Gastrocnemius medialis (tissue), 4 donors: Measurements from ENCODE around the gene RBM19. TPM values are rescaled to one million over a fixed set of nuclear protein-coding genes. Genes with fewer than 3 reads are reported as not detected.

Experiments
- ATAC-seq, 2 donors: fragments of 150-250 bp; one replicate each; pipeline ENCODE4 v1.9.1; 2016
- DNase-seq, 2 donors: peaks; one replicate each; pipeline ENCODE4 v3.0.0-alpha.2; 2019
- H3K27ac ChIP-seq, 4 donors: fragments of 200-600 bp; sonication (generic); 1 replicate in 1 of 4; 2 replicates in 3 of 4; pipeline ENCODE4 v1.5.1; 2016 to 2018; ENCODE audit warnings: mild to moderate bottlenecking in 2 of 4, moderate library complexity in 1 of 4
- H3K27me3 ChIP-seq, 3 donors: fragments of 200-600 bp; sonication (generic) in 2 of 3; 1 replicate in 1 of 3; 2 replicates in 2 of 3; pipeline versions ENCODE4 v1.5.1 to v1.6.0; 2016 to 2019; ENCODE audit warnings: mild to moderate bottlenecking in 1 of 3, moderate library complexity in 1 of 3
- H3K36me3 ChIP-seq, 2 donors: fragments of 200-600 bp; sonication (generic) in 1 of 2; one replicate each; pipeline ENCODE4 v1.5.1; 2017 to 2018
- H3K4me1 ChIP-seq, 2 donors: fragments of 200-600 bp; sonication (generic) in 1 of 2; one replicate each; pipeline ENCODE4 v1.5.1; 2016 to 2017; ENCODE audit warnings: mild to moderate bottlenecking in 2 of 2
- H3K4me3 ChIP-seq, 4 donors: fragments of 200-600 bp; sonication (generic) in 3 of 4; 1 replicate in 1 of 4; 2 replicates in 3 of 4; pipeline ENCODE4 v1.5.1; 2016 to 2019; ENCODE audit warnings: mild to moderate bottlenecking in 2 of 4
- H3K9me3 ChIP-seq, 3 donors: fragments of 200-600 bp; sonication (generic) in 2 of 3; 1 replicate in 1 of 3; 2 replicates in 2 of 3; pipeline ENCODE4 v1.5.1; 2016 to 2019
- POLR2A ChIP-seq, 2 donors: fragments of 450-650 bp; IDR thresholded peaks; one replicate each; pipeline ENCODE4 v1.6.1; 2017; ENCODE audit warnings: antibody characterized with exemption in 2 of 2, mild to moderate bottlenecking in 2 of 2, moderate library complexity in 2 of 2
- in situ Hi-C, 4 donors: fragments of 200-750 bp; cut with MboI; loops; one replicate each; pipeline versions ENCODE4 v1.15.0 to v1.8.0; 2017; ENCODE audit warnings: low sequenced_read_pairs in 4 of 4
- intact Hi-C: fragments of 100-400 bp; cut with DNase I; formaldehyde crosslinking; loops from one replicate; pipeline ENCODE4 v1.15.1; 2023; ENCODE audit warnings: low total_unique reads
- total RNA-seq, 4 donors: library from RNA; depleted of rRNA; stranded (reverse); fragments of >200 nt; gene quantifications; one replicate each; pipeline versions ENCODE4 v1.1.0 to v1.2.3, GENCODE V29; 2016
- TF ChIP-seq, protein P1 (sequence below), 5 experiments: fragments of 450-650 bp in 3 of 5; fragments of 200-600 bp in 2 of 5; sonication (generic) in 2 of 5; IDR thresholded peaks in 4 of 5; conservative IDR thresholded peaks in 1 of 5; 1 replicate in 4 of 5; 2 replicates in 1 of 5; pipeline ENCODE4 v1.5.1; 2016 to 2019; ENCODE audit warnings: antibody characterized with exemption in 5 of 5, mild to moderate bottlenecking in 3 of 5, moderate library complexity in 3 of 5

RBM19 gene
- total RNA-seq, 4 donors from 2014 or later = 21.2 to 28.3 (median 26.8) TPM

DNA sequence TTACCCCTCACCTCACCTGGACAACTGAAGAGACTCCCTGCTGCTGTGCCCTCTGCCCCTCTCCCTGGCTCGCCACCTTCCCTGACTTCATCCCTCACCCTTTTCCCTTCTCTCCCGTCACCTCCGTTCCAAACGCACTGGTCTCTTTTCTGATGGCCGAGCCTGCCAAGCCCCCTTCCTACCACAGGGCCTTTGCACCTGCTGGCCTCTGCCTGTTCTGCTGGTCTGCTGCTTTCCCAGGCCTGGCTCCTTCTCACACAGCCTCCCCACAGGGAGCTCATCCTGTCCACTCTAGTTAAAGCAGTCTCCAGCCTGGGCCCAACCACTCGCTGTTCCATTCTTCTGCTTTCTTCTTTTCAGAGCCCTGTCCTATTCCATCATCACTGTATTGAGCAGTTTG is 34.6 kb downstream of the RBM19 start:
- Histone ChIP-seq H3K4me1 (peaks cover 0 to 6% of the 10 kb centered on the region in 2 donors), H3K27me3 (no peaks in the 10 kb centered on the region), H3K27ac (no peak overlapping the region), H3K4me3 (no peak overlapping the region), H3K36me3 (peaks cover 0 to 33% of the 10 kb centered on the region in 2 donors), H3K9me3 (no peaks in the 10 kb centered on the region)
- ATAC-seq = no peak
- DNase-seq = no peak
- TF ChIP-seq POLR2A (IDR thresholded peaks at IDR 0.05) = no peak
- TF ChIP-seq, protein P1, sequence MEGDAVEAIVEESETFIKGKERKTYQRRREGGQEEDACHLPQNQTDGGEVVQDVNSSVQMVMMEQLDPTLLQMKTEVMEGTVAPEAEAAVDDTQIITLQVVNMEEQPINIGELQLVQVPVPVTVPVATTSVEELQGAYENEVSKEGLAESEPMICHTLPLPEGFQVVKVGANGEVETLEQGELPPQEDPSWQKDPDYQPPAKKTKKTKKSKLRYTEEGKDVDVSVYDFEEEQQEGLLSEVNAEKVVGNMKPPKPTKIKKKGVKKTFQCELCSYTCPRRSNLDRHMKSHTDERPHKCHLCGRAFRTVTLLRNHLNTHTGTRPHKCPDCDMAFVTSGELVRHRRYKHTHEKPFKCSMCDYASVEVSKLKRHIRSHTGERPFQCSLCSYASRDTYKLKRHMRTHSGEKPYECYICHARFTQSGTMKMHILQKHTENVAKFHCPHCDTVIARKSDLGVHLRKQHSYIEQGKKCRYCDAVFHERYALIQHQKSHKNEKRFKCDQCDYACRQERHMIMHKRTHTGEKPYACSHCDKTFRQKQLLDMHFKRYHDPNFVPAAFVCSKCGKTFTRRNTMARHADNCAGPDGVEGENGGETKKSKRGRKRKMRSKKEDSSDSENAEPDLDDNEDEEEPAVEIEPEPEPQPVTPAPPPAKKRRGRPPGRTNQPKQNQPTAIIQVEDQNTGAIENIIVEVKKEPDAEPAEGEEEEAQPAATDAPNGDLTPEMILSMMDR (IDR thresholded peaks at IDR 0.05 in 4 of 5, conservative IDR thresholded peaks at IDR 0.05 in 1 of 5) = no peak
- in situ Hi-C loops (no loop called here), intact Hi-C loops (no loop called here)

DNA sequence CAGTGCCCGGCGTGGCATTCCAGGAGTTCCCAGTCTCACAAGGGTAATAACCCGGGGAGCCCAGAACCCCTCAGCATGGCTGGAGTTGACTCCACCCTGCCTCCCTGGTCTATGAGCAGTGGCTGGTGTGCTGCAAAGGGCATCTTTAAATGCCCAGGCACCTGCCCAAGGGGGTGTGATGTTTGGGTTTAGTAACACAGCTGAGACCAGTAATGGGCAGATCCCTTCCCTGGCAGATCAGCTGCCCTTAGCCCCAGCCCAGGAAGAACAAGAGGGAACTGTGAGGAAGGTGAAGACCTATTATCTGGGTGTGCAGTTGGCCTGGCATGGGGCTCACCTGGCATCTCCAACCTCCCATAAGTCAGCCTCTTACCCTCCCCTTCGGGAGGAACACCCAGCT is 35.9 kb downstream of the RBM19 start:
- TF ChIP-seq POLR2A (IDR thresholded peaks at IDR 0.05) = no peak
- TF ChIP-seq, protein P1 (IDR thresholded peaks at IDR 0.05 in 4 of 5, conservative IDR thresholded peaks at IDR 0.05 in 1 of 5) = no peak
- Histone ChIP-seq H3K4me1 (peaks cover 0 to 6% of the 10 kb centered on the region in 2 donors), H3K36me3 (peaks cover 0 to 34% of the 10 kb centered on the region in 2 donors), H3K4me3 (no peak overlapping the region), H3K9me3 (no peaks in the 10 kb centered on the region), H3K27ac (no peak overlapping the region), H3K27me3 (no peaks in the 10 kb centered on the region)
- in situ Hi-C loops = no loop called here
- intact Hi-C loops = no loop called here
- ATAC-seq (no peak), DNase-seq (no peak)

DNA sequence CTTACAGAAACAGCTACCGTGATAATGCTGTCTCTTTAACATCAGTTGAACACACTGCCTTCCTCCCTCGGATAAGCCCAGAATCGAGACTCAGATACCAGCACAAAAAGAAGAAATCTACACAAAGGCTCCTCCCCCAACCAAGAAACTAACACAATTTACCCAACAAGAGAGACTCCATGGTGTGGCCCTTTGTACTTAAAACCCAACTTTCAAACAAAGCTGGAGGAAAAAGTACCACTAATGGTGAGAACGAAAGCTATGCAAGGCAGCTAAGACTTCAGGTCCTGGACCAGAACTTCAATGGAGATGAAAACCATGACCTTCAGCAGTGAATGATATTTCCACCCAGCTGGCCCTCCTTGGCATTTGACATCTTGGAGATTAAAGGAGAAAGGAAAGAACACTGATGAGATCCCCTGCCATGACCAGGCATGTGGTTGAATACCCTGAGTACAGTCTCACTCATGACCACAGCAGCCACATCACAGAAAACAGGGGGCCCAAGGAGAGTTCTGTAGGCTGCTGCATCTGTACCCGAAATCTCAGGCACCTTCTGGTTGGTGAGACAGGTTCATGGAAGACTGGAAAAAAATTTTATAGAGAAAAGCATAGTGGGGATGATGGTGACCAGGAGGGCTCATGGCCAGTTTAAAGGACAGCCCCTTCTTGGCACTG is 36.7 kb downstream of the RBM19 start:
- TF ChIP-seq, protein P1 (IDR thresholded peaks at IDR 0.05 in 4 of 5, conservative IDR thresholded peaks at IDR 0.05 in 1 of 5) = no peak
- TF ChIP-seq POLR2A (IDR thresholded peaks at IDR 0.05) = no peak
- Histone ChIP-seq H3K9me3 (no peaks in the 10 kb centered on the region), H3K4me1 (peaks cover 0 to 6% of the 10 kb centered on the region in 2 donors), H3K36me3 (peaks cover 0 to 34% of the 10 kb centered on the region in 2 donors), H3K27me3 (no peaks in the 10 kb centered on the region), H3K4me3 (no peak overlapping the region), H3K27ac (no peak overlapping the region)
- DNase-seq = no peak
- intact Hi-C loops (no loop called here), in situ Hi-C loops (no loop called here)
- no peak for ATAC-seq

DNA sequence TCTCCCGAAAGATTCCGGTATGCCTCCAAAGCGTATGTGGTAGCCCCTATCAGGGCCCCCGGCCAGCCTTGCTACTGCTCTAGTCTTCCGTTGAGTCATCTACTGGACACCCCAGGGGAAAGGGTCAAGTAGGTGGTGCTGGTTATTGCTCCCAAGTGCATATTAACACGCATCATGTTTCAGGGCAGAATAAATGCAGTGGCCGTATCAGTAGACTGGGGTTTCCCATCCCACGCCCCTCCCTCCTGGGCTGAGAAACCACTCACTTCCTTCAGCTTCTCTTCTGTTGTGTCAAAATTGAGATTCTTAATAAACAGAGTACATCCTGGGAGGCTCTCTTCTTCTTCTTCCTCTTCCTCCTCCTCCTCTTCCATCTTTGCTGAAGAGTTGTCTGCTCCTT is 39.3 kb downstream of the RBM19 start:
- intact Hi-C loops = no loop called here
- in situ Hi-C loops = no loop called here
- H3K27ac ChIP-seq = no peak overlapping the region
- no peak overlapping the region for H3K4me3 ChIP-seq
- H3K4me1 ChIP-seq = no peaks in the 10 kb centered on the region
- TF ChIP-seq, protein P1 (IDR thresholded peaks at IDR 0.05 in 4 of 5, conservative IDR thresholded peaks at IDR 0.05 in 1 of 5) = no peak
- TF ChIP-seq POLR2A (IDR thresholded peaks at IDR 0.05) = no peak
- no peaks in the 10 kb centered on the region for H3K9me3 ChIP-seq
- no peak for DNase-seq
- peaks cover 0 to 52% of the 10 kb centered on the region in 2 donors for H3K36me3 ChIP-seq
- no peak for ATAC-seq
- no peaks in the 10 kb centered on the region for H3K27me3 ChIP-seq
